K562 (cell line): Measurements from ENCODE around the gene NUP155. TPM values are rescaled to one million over a fixed set of nuclear protein-coding genes. Genes with fewer than 3 reads are reported as not detected.

Experiments
- CREM ChIP-seq: IDR thresholded peaks from 2 replicates; pipeline ENCODE4 v1.6.1; 2014; ENCODE audit warnings: antibody characterized with exemption, low read depth
- DMBX1 ChIP-seq: fragments of 250-450 bp; sonication (Bioruptor Pico); IDR thresholded peaks from 2 replicates; pipeline ENCODE4 v1.8.0; 2022; ENCODE audit warnings: inconsistent platforms, mild to moderate bottlenecking, moderate library complexity, borderline replicate concordance
- EP400 ChIP-seq: fragments of 450-650 bp; IDR thresholded peaks from 2 replicates; pipeline ENCODE4 v1.6.1; 2017; ENCODE audit warnings: antibody characterized with exemption, mild to moderate bottlenecking, moderate library complexity
- FOSL1 ChIP-seq: fragments of 200-800 bp; sonication (Bioruptor generic); conservative IDR thresholded peaks from 2 replicates; pipeline ENCODE4 v1.6.1; 2016; ENCODE audit warnings: missing genetic modification characterization, missing compliant biosample characterization
- GATAD2A ChIP-seq: fragments of 450-650 bp; IDR thresholded peaks from 2 replicates; pipeline ENCODE4 v1.6.1; 2017
- GTF2F1 ChIP-seq: IDR thresholded peaks from 2 replicates; pipeline ENCODE4 v1.6.1; 2011; ENCODE audit warnings: low read depth, low read length, improper control_type of control experiment
- HBP1 ChIP-seq: fragments of 450-650 bp; formaldehyde crosslinking; IDR thresholded peaks from 2 replicates; pipeline ENCODE4 v1.4.0; 2022; ENCODE audit warnings: missing genetic modification characterization
- HDGF ChIP-seq: fragments of 450-650 bp; IDR thresholded peaks from 2 replicates; pipeline ENCODE4 v1.6.1; 2016
- HOMEZ ChIP-seq: fragments of 250-450 bp; sonication (Bioruptor Pico); IDR thresholded peaks from 2 replicates; pipeline ENCODE4 v1.4.0; 2020; ENCODE audit warnings: mild to moderate bottlenecking, moderate library complexity
- IRF2 ChIP-seq: sonication (generic); formaldehyde crosslinking; IDR thresholded peaks from 2 replicates; pipeline ENCODE4 v1.8.1; 2022; ENCODE audit warnings: mild to moderate bottlenecking, missing genetic modification reagents
- KHSRP ChIP-seq: fragments of 450-650 bp; IDR thresholded peaks from 2 replicates; pipeline ENCODE4 v1.6.1; 2017
- NBN ChIP-seq: fragments of 450-650 bp; IDR thresholded peaks from 2 replicates; pipeline ENCODE4 v1.6.1; 2016; ENCODE audit warnings: low read depth, mild to moderate bottlenecking
- NEUROD1 ChIP-seq: fragments of 150-350 bp; IDR thresholded peaks from 2 replicates; pipeline ENCODE4 v1.6.1; 2014; ENCODE audit warnings: borderline replicate concordance, low read length, low read depth; ENCODE audit not compliant: partially characterized antibody
- POLR2H ChIP-seq: IDR thresholded peaks from 2 replicates; pipeline ENCODE4 v1.6.1; 2016; ENCODE audit warnings: missing genetic modification characterization, low read depth, mild to moderate bottlenecking, control low read depth, missing compliant biosample characterization, moderate library complexity
- RUNX1 ChIP-seq: sonication (generic); IDR thresholded peaks from 2 replicates; pipeline ENCODE4 v1.6.1; 2016; ENCODE audit warnings: antibody characterized with exemption, low read depth
- SREBF1 ChIP-seq: fragments of 150-350 bp; IDR thresholded peaks from 2 replicates; pipeline ENCODE4 v1.6.1; 2014; ENCODE audit warnings: antibody characterized with exemption, low read depth, low read length, borderline replicate concordance
- VEZF1 ChIP-seq: fragments of 200-800 bp; sonication (Bioruptor generic); IDR thresholded peaks from 2 replicates; pipeline ENCODE4 v1.6.1; 2017; ENCODE audit warnings: missing genetic modification characterization, missing compliant biosample characterization
- ZBTB12 ChIP-seq: fragments of 250-450 bp; sonication (Bioruptor Pico); IDR thresholded peaks from 2 replicates; pipeline ENCODE4 v1.4.0; 2020
- ZC3H11A ChIP-seq: IDR thresholded peaks from 2 replicates; pipeline ENCODE4 v1.6.1; 2012; ENCODE audit warnings: low read depth, low read length, improper control_type of control experiment
- ZNF280A ChIP-seq: fragments of 450-650 bp; IDR thresholded peaks from 2 replicates; pipeline ENCODE4 v1.6.1; 2018; ENCODE audit warnings: mild to moderate bottlenecking, low read depth; ENCODE audit not compliant: partially characterized antibody
- ZNF76 ChIP-seq: fragments of 250-450 bp; sonication (Bioruptor Pico); IDR thresholded peaks from 2 replicates; pipeline ENCODE4 v1.4.0; 2020; ENCODE audit warnings: mild to moderate bottlenecking, moderate library complexity, borderline replicate concordance
- ZNF778 ChIP-seq: fragments of 450-650 bp; formaldehyde crosslinking; IDR thresholded peaks from 2 replicates; pipeline ENCODE4 v1.4.0; 2020; ENCODE audit warnings: mild to moderate bottlenecking, moderate library complexity
- polyA plus RNA-seq, 8 experiments: library from polyadenylated mRNA; depleted of rRNA in 4 of 8; stranded (reverse) in 5 of 8; unstranded in 3 of 8; fragments of >200 nt; fragmentation: Nextera tagmentation in 2 of 8; fragmentation: Illumina TruSeq in 1 of 8; extraction: Ambion mirVana in 2 of 8; extraction: Trizol in 1 of 8; gene quantifications; 2 replicates each; pipeline versions ENCODE4 v1.2.1 to v1.2.3, GENCODE V29; 2011 to 2014; ENCODE audit warnings: inconsistent platforms in 1 of 8, missing spikeins in 1 of 8
- total RNA-seq, 7 experiments: library from RNA; depleted of rRNA in 6 of 7; stranded (reverse); fragments of >200 nt in 6 of 7; fragmentation: Illumina TruSeq in 2 of 7; extraction: Trizol in 2 of 7; gene quantifications; 2 replicates each; pipeline versions ENCODE4 v1.2.1 to v1.2.3, GENCODE V29; 2011 to 2021; ENCODE audit warnings: low replicate concordance in 1 of 7

The NUP155 gene
- total and polyA plus RNA-seq, 9 of the 15 experiments (the other 6 are each of a cell fraction or from before 2014, with no cell fraction given), result 39.3 to 130 (median 77.0) TPM

GRCh38 chr5:37370864-37371726 is at the start of gene NUP155 (continued):
- no peak for TF ChIP-seq ZNF778 (CRISPR knock-in tag)
- TF ChIP-seq SREBF1, result no peak; the same call in 1 of the 2 replicates
- no peak for TF ChIP-seq RUNX1
- TF ChIP-seq KHSRP, result peak; percentile 90
- TF ChIP-seq HOMEZ (CRISPR knock-in tag), result no peak
- TF ChIP-seq HBP1 (CRISPR knock-in tag), result peak; percentile 98
- TF ChIP-seq DMBX1 (CRISPR knock-in tag), result peak; percentile 50; the same call in 1 of the 2 replicates
- peak; percentile 99 for TF ChIP-seq HDGF
- TF ChIP-seq IRF2 (CRISPR knock-in tag), result no peak
- no peak for TF ChIP-seq ZC3H11A
- TF ChIP-seq CREM, result peak; percentile 99
- peak; percentile 96 for TF ChIP-seq POLR2H
- peak; percentile 10 for TF ChIP-seq NEUROD1
- peak; percentile 100 for TF ChIP-seq EP400
- TF ChIP-seq ZNF280A, result peak; percentile 54
- peak; percentile 100 for TF ChIP-seq NBN
- peak; percentile 87; the same call in 1 of the 2 replicates for TF ChIP-seq GATAD2A
- peak; percentile 98 for TF ChIP-seq ZBTB12 (CRISPR knock-in tag)
- no peak for TF ChIP-seq ZNF76
- TF ChIP-seq GTF2F1, result peak; percentile 74; the same call in 1 of the 2 replicates
- peak; percentile 36; the same call in 1 of the 2 replicates for TF ChIP-seq FOSL1 (tag)
- TF ChIP-seq VEZF1 (CRISPR knock-in tag), result peak; percentile 90
